H7 (cell line): Measurements from ENCODE around the gene AP1S1. TPM values are rescaled to one million over a fixed set of nuclear protein-coding genes. Genes with fewer than 3 reads are reported as not detected.
"Not testable (repeated sequence)": the region's sequence is repeated elsewhere in the genome, so short reads cannot be mapped to it uniquely, and the experiment has no call there.

ENCODE experiments used
- DNase-seq: peaks from one replicate; pipeline ENCODE4 v3.0.0; 2012
- H3K27me3 ChIP-seq: 2 replicates; pipeline ENCODE4 v1.6.0; 2011; ENCODE audit warnings: mild to moderate bottlenecking, low read length; ENCODE audit not compliant: control insufficient read depth, insufficient read depth
- H3K36me3 ChIP-seq: replicated peaks from 2 replicates; pipeline ENCODE4 v1.5.1; 2011; ENCODE audit warnings: low read length; ENCODE audit not compliant: control insufficient read depth, insufficient read depth
- H3K4me3 ChIP-seq: 2 replicates; pipeline ENCODE4 v1.5.1; 2011; ENCODE audit warnings: low read depth, mild to moderate bottlenecking, control low read depth, low read length, moderate library complexity; ENCODE audit not compliant: insufficient read depth
- total RNA-seq: library from RNA; depleted of rRNA; stranded (reverse); fragments of >200 nt; shearing (Covaris generic); gene quantifications from 2 replicates; pipeline ENCODE4 v1.2.3, GENCODE V29; 2014

AP1S1 gene
- total RNA-seq, 1 experiment from 2014 or later: 114 TPM

GRCh38 chr7:101132626-101133600 is 21.4 kb upstream of the AP1S1 start:
- DNase-seq, H3K27me3 ChIP-seq, H3K36me3 ChIP-seq, H3K4me3 ChIP-seq: not testable (repeated sequence)

DNA sequence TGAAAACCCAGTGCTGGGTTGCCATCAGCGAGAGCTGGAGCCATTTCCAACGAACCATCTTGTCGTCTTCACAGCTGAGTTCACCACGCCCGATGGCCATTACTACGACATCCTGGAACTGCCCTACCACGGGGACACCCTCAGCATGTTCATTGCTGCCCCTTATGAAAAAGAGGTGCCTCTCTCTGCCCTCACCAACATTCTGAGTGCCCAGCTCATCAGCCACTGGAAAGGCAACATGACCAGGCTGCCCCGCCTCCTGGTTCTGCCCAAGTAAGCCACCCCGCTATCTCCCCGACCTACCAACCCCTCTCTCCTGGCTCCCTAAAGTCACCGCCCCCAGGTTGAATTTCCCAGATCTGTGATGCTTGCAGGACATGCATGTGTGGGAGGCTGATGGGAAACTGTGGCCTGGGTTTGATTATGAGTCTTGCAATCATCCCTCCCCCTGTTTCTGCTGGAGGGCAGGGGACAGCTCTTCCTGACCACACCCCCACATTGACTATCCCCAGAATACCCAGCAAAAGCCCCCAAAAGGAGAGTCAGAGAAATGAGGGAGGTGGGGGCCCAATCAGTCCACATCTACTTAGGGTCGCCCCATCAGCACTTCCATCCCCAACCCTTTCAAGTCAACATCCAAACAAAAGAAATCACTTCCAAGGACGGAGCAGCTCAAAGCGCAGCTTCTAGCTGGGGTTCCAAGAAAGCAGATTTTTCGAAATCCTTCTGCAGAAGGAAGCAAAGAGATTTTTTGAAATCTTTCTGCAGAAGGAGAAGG is 20.5 kb upstream of the AP1S1 start:
- no peak overlapping the region for H3K4me3 ChIP-seq
- H3K27me3 ChIP-seq: no peaks in the 10 kb centered on the region
- no peaks in the 10 kb centered on the region; the same call in 1 of the 2 replicates for H3K36me3 ChIP-seq
- peak; percentile 30 for DNase-seq

DNA sequence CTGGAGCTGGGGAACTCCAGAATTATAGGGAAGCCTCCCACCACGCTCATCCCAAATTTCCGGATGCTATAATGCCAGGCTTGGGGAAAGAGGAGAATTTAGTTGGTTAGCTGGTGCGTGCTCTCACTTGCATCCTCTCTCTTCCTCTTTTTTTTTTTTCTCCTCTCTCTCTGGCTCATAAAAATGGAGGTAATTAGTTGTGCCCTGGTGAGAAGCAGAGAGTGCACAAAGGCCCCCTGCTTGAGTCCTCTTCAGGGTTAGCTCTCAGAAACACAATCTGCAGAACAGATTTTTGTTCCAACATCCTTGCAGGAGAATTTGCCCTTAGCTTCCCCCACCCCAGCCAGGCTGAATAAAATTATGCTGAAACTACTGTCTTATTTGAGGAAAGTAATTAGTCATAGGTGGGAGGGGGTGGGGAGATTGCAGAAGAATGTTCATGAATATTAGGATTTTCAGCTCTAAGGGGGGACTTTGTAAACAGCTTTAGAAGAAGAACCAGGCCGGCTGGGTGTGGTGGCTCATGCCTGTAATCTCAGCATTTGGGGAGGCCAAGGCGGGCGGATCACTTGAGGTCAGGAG is 19.8 kb upstream of the AP1S1 start:
- Histone ChIP-seq H3K36me3 (no peaks in the 10 kb centered on the region; the same call in 1 of the 2 replicates), H3K4me3 (no peak overlapping the region), H3K27me3 (no peaks in the 10 kb centered on the region)
- peak; percentile 20 for DNase-seq

DNA sequence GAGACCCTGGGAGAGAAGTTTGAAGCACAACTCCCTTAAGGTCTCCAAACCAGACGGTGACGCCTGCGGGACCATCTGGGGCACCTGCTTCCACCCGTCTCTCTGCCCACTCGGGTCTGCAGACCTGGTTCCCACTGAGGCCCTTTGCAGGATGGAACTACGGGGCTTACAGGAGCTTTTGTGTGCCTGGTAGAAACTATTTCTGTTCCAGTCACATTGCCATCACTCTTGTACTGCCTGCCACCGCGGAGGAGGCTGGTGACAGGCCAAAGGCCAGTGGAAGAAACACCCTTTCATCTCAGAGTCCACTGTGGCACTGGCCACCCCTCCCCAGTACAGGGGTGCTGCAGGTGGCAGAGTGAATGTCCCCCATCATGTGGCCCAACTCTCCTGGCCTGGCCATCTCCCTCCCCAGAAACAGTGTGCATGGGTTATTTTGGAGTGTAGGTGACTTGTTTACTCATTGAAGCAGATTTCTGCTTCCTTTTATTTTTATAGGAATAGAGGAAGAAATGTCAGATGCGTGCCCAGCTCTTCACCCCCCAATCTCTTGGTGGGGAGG is 16.5 kb upstream of the AP1S1 start:
- DNase-seq: no peak
- Histone ChIP-seq H3K4me3 (no peak overlapping the region), H3K27me3 (no peaks in the 10 kb centered on the region), H3K36me3 (no peaks in the 10 kb centered on the region)

- DNase-seq: peak; percentile 85
- no peaks in the 10 kb centered on the region for H3K36me3 ChIP-seq
- H3K4me3 ChIP-seq: no peak overlapping the region
Measured at GRCh38 chr7:101138213-101138870, 15.9 kb upstream of the AP1S1 start.

DNA sequence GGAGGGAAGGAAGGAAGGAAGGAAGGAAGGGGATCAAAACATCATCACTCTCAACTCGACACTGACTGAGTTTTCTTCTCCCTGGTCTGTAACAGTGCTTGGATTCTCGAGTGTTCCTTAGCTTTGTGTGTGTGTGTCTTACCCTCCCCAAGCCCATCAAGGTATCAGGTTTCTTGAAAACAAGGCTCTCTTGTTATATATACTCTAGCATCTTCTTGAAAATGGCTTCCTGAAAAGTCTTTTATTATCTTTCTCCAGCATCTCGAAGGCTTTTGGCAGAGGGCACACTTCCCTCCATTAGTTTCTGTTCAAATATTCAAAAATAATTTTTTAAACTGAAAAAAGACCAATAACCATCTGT is 14.0 kb upstream of the AP1S1 start:
- H3K4me3 ChIP-seq: no peak overlapping the region
- peak; percentile 8 for DNase-seq
- no peaks in the 10 kb centered on the region for H3K27me3 ChIP-seq
- no peaks in the 10 kb centered on the region for H3K36me3 ChIP-seq

More at GRCh38 chr7:101138213-101138870, 15.9 kb upstream of the AP1S1 start:
- no peaks in the 10 kb centered on the region for H3K27me3 ChIP-seq

DNA sequence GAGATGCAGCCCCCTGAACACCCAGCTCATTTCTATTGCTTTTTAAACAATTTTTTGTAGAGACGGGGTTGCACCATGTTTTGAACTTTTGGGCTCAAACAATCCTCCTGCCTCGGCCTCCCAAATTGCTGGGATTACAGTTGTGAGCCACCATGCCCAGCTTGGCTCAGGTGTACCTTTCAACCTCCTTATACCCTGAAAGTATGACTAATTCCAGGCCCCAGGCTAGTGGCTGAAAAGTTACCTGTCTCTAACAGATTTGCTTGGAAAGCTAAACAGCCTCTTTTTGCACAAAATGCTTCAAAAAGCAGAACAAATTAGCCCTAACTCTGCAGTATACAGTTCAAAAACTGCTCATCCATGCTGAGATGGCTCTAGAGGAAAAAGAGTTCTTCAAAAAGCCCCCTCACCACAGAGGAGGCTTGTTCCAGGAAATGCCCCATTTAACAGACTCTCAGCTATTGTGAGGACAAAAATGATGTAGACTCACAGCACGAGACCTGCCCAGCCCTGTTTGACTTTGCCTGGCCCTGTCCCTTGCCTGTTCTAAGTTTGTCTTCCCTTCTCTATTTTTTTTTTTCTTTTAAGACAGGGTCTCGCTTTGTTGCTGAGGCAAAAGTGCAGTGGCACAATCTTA is 13.4 kb upstream of the AP1S1 start:
- H3K36me3 ChIP-seq: no peaks in the 10 kb centered on the region
- no peak overlapping the region for H3K4me3 ChIP-seq
- H3K27me3 ChIP-seq: no peaks in the 10 kb centered on the region
- no peak for DNase-seq

- DNase-seq: no peak
- Histone ChIP-seq H3K4me3 (no peak overlapping the region), H3K36me3 (no peaks in the 10 kb centered on the region), H3K27me3 (peaks cover 2% of the 10 kb centered on the region; the same call in 1 of the 2 replicates)
Measured at GRCh38 chr7:101151908-101152651, 2.2 kb upstream of the AP1S1 start.

DNA sequence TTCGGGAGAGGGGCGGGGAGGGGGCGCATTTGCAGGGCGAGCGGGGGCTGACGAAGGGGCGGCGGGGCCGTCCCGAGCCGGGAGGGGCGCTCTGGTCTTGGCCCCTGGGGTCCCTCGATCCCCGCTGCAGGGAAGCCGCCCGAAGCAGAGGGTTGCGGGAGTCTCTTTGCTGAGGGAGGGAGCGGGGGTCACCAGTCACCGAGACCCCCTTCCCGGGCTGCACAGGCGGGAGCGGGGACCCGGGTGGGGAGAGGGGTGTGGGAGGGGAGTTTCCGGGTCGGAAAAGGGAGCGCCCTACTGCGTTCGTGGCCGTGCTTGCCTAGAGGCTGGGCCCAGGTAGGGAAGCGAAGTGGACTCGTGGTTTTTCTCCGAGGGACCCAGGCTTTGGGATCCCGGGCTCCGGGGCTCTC is 422 bp downstream of the AP1S1 start:
- Histone ChIP-seq H3K4me3 (peak overlapping the region; percentile 91), H3K36me3 (peaks cover 2% of the 10 kb centered on the region; the same call in 1 of the 2 replicates), H3K27me3 (peaks cover 2% of the 10 kb centered on the region; the same call in 1 of the 2 replicates)
- no peak for DNase-seq

GRCh38 chr7:101155303-101155702 is 1.0 kb downstream of the AP1S1 start:
- peaks cover 2% of the 10 kb centered on the region; the same call in 1 of the 2 replicates for H3K36me3 ChIP-seq
- peak; percentile 40 for DNase-seq
- H3K4me3 ChIP-seq: peak overlapping the region; percentile 91
- peaks cover 2% of the 10 kb centered on the region; the same call in 1 of the 2 replicates for H3K27me3 ChIP-seq

GRCh38 chr7:101156277-101156676 is 2.0 kb downstream of the AP1S1 start:
- peak; percentile 48 for DNase-seq
- H3K36me3 ChIP-seq: peaks cover 2% of the 10 kb centered on the region; the same call in 1 of the 2 replicates

DNA sequence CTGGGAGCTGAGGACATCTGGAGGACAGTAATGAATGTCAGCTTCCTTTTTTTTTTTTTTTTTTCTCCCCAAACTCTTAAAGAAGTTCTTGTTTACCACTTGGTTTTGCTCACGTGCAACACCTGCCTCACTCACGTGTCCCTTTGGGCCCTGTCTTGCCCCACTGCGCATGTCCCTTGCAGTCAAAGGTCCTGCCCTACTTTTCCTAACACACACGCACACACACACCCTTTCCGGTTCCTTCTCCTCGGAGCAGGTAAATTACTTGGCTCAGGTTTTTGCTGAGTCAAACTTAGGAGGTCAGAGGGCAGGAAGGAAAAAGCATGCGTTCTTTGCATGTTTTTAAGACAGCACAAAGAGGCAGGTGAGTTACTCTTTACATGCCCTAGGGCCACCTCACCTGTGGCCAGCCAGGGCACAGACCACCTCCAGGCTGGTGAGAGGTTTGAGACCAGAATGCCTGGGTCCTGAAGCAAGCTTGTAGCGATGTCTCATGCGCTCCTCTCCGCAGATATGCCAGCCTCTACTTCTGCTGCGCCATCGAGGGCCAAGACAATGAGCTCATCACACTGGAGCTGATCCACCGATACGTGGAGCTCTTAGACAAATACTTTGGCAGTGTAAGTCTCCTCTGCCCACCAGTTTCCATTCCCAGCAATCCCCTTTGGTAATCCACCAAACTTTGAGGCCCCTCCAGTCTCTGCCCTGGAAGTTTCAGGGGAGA is 2.8 kb downstream of the AP1S1 start:
- no peak overlapping the region for H3K4me3 ChIP-seq
- peaks cover 2% of the 10 kb centered on the region; the same call in 1 of the 2 replicates for H3K27me3 ChIP-seq
- peaks cover 2% of the 10 kb centered on the region; the same call in 1 of the 2 replicates for H3K36me3 ChIP-seq
- DNase-seq: peak; percentile 31

More at GRCh38 chr7:101156277-101156676, 2.0 kb downstream of the AP1S1 start:
- Histone ChIP-seq H3K4me3 (no peak overlapping the region), H3K27me3 (peaks cover 2% of the 10 kb centered on the region; the same call in 1 of the 2 replicates)
